DMS 273 treated with DMSO at 0.1 percent for 48 hours (cell line): ENCODE results near the gene ADIPOR2.

Source experiments
- DNase-seq: peaks from one replicate; lab custom pipeline; 2025; lab: John Stamatoyannopoulos, UW

Gene ADIPOR2

GRCh38 chr12:1776170-1776921, 85.5 kb downstream of the ADIPOR2 start:
- no peak for DNase-seq

DNA sequence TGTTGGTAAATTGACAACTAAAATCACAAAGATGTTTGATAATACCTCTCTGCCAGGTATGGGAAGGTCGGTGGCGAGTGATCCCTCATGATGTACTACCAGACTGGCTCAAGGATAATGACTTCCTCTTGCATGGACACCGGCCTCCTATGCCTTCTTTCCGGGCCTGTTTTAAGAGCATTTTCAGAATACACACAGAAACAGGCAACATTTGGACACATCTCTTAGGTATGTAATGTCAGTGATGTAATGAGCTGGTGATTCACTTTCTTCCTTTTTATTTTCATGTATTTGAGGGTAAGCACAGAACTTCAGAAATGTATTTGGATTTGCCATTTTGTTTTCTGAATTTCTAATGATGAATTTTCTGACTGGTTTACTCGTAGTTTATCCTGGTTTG, 86.9 kb downstream of the ADIPOR2 start:
- no peak for DNase-seq

DNA sequence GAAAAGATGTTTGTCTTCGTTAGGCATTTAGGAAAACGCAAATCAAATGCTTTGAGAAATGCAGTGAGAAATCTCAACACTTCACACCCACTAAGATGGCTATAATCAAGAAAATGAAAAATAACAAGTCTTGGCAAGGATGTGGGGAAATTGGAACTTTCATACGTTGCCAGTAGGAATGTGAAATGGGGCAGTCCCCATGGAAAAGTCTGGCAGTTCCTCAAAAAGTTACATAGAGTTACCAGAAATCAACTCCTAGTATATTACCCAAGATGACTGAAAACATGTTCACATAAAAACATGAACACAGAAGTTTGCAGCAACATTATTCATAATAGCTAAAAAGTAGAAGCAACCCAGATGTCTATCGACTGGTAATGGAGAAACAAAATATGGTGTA, 88.0 kb downstream of the ADIPOR2 start:
- DNase-seq: no peak

DNA sequence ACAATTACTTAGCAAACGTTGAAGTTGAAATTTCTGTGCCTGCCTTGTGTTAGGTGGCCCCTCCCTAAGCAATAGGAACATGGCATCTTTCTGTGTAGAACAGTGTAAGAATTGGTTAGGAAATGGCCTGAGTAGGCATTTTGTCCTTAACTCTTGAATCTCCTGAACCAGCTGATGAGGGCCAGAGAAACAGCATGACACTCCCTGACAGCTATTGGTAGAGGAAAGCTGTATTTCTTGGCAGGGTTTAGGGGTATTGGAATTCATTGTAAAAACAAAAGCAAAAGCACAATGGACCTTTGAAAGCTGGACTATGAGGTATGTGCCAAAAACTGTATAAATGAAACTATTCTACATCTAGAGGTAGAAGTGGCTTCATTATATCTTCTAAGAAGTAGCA, 88.9 kb downstream of the ADIPOR2 start:
- no peak for DNase-seq

DNA sequence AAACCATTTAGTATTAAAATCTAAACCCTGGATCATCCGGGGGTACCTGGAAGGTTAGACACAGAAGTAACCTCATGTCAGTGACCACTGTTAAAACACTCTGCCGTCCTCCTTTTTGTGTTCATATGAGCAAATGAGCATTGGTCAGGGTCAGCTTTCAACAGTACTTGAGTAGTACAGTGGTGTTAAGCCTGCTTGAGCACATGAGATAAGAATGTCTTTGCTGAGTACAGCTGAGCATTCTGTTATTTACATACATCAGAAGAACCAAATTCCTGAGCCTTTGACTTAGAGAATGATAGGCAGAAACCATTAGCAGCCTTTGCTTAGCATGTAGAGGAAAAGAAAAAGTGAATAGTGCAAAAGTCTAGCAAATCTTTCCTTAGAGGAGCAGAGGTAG, 90.9 kb downstream of the ADIPOR2 start:
- no peak for DNase-seq

DNA sequence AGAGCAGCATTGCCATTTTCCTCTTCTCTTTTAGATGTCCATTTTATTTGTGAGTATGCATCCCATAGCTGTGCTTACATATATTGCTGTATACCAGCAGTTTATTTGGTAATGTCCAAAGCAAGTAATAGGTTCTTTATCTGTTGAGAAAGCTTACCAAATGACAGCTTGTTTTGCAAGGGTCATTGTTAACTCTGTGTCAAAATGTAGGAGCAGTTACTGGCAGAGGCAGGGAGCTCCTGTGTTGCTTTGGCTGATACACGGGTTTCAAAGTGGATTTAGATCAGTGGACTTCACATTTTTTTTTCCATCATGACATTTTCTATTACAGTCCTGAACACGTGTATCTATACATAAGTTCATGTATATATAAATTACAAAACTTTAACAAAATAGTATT, 91.3 kb downstream of the ADIPOR2 start:
- no peak for DNase-seq

- DNase-seq: no peak
Measured at GRCh38 chr12:1787714-1788113, 96.8 kb downstream of the ADIPOR2 start.

DNA sequence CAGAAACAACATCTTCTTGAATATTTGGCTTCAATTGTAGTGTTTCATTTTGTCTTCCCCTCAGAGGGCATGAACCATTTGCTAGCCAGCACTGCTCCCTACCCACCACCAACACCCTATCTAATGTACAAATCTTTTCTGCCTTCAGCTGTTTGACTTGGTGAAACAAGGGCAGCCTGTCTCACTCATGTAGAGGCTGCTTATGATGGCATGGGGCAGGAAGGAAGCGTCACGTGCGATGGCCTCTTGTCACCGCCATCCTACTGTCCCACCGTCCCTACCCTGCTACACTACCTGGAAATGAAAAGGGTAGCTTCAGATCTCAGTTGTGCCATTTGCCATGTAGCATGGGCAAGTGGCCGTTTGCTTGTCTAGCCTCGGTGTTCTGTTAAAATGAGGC, 99.6 kb downstream of the ADIPOR2 start:
- DNase-seq: no peak

GRCh38 chr12:1791104-1791841, 100.4 kb downstream of the ADIPOR2 start:
- DNase-seq: peak; percentile 28

- DNase-seq: no peak
Measured at GRCh38 chr12:1792406-1792805, 101.5 kb downstream of the ADIPOR2 start.

DNA sequence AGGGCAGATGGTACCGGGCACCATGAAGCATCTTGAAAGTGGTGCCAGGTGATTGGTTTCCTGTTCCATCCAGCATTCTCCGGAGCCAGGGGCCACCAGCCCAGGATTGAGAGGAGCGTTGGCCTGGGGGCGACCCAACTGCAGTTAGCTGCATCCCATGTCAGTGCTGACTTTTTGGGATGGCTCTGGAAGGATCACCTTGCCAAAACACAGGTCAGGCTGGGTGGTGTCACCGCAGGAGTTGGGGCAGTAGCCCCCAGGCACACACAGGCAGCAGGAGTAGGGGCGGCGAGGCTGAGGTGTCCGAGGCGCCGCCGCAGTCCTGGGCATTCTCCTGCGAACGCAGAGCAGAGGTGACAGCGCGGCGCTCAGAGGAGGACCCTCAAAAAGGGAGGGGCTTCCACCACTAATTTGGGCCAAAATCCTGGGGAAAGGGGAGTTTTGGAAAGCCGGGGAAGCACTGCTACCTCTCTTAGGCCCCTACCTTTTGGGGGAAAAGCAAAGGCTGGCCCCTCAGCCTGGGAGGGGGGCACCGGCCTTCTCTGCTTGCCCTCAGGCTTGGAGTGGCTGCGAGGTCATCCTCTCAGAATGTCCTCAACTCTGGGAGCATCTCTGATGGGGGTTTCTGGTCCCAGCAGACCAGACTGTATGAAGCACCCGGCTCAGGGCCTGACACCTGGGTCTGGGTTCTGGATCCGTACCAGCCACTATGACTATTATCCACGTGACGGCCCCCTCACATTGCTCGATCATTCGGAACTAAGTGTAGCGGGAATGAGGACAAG, 102.7 kb downstream of the ADIPOR2 start:
- no peak for DNase-seq

DNA sequence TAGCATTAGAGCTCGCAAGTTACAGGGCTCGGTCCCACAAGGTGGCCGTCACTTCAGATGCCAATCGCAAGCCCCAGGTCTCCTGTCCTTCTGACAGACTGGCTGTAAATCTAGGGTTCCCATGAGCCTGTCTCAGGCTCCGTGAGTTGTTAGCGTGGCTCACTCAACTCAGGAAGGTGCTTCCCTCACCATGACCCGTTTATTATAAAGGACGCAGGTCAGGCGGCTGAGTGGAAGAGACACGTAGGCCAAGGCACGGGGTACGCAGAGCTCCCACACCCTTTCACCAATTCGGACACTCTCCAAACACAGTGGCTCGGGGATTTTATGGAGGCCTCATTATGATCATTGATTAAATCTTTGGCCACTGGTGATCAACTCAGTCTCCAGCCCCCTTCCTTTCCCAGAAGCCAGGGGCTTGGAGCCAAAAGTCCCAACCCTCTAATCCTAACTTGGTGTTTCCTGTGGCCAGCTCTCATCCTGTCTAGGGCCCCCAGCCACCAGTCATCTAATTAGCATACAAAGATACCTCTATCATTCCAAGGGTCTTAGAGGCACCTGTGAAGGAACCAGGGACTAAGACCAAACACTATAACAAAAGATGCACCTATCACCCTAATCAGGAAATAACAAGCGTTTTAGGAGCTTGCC, 103.7 kb downstream of the ADIPOR2 start:
- no peak for DNase-seq

DNA sequence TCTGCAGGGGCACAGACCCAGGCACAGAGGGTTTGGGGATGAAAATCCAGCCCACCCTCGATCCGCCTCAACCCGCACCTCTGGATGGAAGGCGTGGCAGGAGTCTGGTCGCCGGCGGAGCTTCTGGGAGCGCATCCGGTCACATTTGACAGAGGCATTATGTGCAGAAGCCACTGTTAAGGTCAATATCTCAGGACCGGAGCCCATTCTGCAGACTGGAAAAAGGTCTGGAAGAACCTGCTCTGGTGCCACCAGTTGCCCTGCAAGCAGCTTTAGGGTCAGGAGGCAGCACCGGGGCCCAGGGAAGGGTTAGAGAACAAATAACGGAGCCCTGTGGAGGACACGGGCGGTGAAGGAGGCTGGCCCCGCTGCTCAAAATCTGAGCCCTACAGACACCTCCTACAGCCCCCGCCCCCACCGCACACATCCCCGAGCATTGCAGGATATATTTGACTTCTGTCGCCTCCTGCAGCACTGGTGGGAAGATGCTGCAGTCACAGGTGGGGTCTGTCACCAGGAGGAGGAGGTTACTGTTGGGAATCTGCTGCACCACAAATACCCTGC, 104.4 kb downstream of the ADIPOR2 start:
- no peak for DNase-seq

GRCh38 chr12:1795785-1796514, 105.1 kb downstream of the ADIPOR2 start:
- DNase-seq: peak; percentile 18

DNA sequence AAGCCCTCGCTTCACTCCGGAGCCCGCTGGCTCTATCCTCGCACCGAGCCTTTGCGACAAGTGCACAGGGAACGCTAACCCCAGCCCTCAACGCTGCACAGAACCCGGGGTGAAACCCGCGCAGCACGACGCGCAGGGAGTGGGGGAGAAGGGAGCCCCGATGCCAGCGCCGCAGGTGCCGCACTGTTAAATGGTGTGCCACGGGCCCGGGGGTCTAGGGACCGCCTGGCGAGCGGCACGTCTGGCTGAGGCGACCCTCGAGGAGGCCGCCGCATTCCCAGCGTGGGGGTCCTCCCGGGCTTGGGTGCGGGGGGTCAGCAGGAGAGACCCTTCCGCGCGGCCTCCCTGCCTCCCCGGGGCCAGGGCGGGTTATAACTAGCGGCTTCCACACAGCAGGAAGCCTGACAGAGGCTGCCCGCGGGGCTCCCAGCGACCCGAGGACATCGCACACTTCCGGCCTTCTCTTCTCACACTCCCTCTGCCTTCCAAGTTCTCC, 105.7 kb downstream of the ADIPOR2 start:
- no peak for DNase-seq

GRCh38 chr12:1797011-1797901, 106.4 kb downstream of the ADIPOR2 start:
- no peak for DNase-seq

- no peak for DNase-seq
Measured at GRCh38 chr12:1797991-1798640, 107.2 kb downstream of the ADIPOR2 start.

DNA sequence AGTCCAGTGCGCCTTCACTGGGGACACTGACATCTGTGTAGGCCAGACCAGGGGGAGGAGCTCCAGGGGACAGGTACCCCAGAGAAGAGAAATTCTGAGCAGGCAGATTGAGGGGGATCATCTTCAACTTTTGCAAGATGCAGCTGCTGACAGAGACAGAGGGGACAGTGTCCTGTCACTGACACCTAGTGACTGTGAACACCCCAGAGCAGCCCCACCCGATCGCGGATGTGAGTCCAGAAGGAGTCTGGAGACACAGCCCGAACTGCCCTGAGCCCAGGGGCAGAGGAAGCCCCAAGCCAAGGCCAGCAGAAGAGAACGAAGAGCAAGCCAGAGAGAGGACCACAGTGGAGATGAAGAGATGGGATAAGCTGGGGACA, 107.8 kb downstream of the ADIPOR2 start:
- DNase-seq: no peak

DNA sequence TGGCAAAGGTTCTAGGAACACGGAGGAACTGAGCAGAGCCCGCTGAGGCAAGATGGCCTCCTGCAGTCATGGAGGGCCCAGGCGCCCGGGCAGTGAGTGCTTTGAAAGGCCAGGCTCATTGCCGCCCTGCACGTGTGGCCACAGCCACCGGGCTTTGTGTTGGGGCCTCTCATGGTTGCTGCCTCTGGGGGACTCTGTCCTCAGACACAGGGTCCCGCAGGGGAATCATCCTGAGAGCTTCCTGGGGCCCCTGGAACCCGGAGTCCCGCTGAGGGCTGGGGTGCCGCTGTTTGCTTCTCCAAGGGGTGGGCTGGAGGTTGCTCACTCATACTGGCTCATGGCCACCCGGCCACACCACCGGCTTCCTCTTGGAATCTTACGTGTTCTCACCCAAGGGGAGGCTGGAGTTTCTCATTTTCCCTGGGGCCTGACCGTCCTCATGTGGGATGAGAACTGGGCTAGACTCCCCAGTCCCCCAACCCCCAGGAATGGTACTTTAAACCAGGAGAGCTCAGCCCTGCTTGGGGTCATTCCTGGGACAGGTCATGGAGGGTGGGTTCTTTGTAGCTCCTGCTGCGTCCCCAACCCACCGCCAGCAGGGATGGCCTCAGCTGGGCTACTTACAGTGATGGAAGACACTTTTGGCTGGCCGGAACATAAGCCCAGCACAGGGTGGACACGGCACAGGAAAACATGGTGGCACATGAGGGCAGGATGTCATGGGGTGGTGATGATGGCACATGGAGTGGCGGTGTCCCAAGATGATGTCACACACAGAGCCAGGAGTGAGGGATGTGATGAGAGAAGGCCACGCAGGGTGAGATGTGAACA, 108.4 kb downstream of the ADIPOR2 start:
- DNase-seq: no peak
